Subcutaneous abdominal adipose tissue (tissue), 5 donors: ENCODE measurements around the gene TTYH3.
"Not testable (repeated sequence)": the region's sequence is repeated elsewhere in the genome, so short reads cannot be mapped to it uniquely, and the experiment has no call there.

ENCODE experiments used
- H3K27ac ChIP-seq: one replicate; pipeline ENCODE4 v1.7.0; 2013; ENCODE audit warnings: low read depth, mild to moderate bottlenecking, inconsistent platforms, low read length, moderate library complexity
- H3K27me3 ChIP-seq, 5 donors: one replicate each; pipeline ENCODE4 v1.7.0; 2013; ENCODE audit warnings: low read length in 5 of 5, inconsistent platforms in 1 of 5; ENCODE audit not compliant: control insufficient read depth in 5 of 5, insufficient read depth in 4 of 5
- H3K36me3 ChIP-seq, 5 donors: one replicate each; pipeline ENCODE4 v1.7.0; 2013; ENCODE audit warnings: low read length in 5 of 5; ENCODE audit not compliant: control insufficient read depth in 5 of 5, insufficient read depth in 5 of 5
- H3K4me1 ChIP-seq, 5 donors: one replicate each; pipeline ENCODE4 v1.7.0; 2013; ENCODE audit warnings: low read length in 5 of 5, mild to moderate bottlenecking in 3 of 5, moderate library complexity in 1 of 5; ENCODE audit not compliant: control insufficient read depth in 5 of 5, insufficient read depth in 5 of 5
- H3K4me3 ChIP-seq, 5 donors: one replicate each; pipeline ENCODE4 v1.7.0; 2013; ENCODE audit warnings: low read length in 5 of 5, low read depth in 1 of 5
- H3K9ac ChIP-seq, 5 donors: one replicate each; pipeline ENCODE4 v1.7.0; 2013; ENCODE audit warnings: low read length in 5 of 5, mild to moderate bottlenecking in 4 of 5, moderate library complexity in 3 of 5
- H3K9me3 ChIP-seq, 5 donors: one replicate each; pipeline ENCODE4 v1.7.0; 2013; ENCODE audit warnings: low read length in 5 of 5; ENCODE audit not compliant: control insufficient read depth in 5 of 5
- donor health status: healthy.
- donor health status: healthy.
- donor health status: healthy.
- donor health status: healthy.
- donor health status: healthy.

Gene TTYH3

GRCh38 chr7:2631946-2632732 is at the start of gene TTYH3:
TTYH3 (plus strand) TSS chr7:2631986; CDS start chr7:2632156, 170 bp downstream.
- H3K27ac ChIP-seq, result peak within 1 kb of the TSS; percentile 69
- peak within 1 kb of the TSS; percentile 63 to 94 (median 83) for H3K9ac ChIP-seq
- H3K4me1 ChIP-seq, result peaks cover 4 to 77% (median 72%) of the 10 kb centered on the region in 5 donors
- peak within 1 kb of the TSS; percentile 67 to 84 (median 80) for H3K4me3 ChIP-seq
- H3K9me3 ChIP-seq, result no peaks in the 10 kb centered on the region
- H3K27me3 ChIP-seq, result no peaks in the 10 kb centered on the region
- H3K36me3 ChIP-seq, result no peaks in the 10 kb centered on the region

GRCh38 chr7:2582006-2582735 is 49.6 kb upstream of the TTYH3 start:
- H3K4me1 ChIP-seq, result no peaks in the 10 kb centered on the region
- no peak overlapping the region for H3K9ac ChIP-seq
- H3K4me3 ChIP-seq, result no peak overlapping the region
- peaks cover 0 to 40% (median 37%) of the 10 kb centered on the region in 5 donors for H3K36me3 ChIP-seq
- no peak overlapping the region for H3K27ac ChIP-seq
- H3K27me3 ChIP-seq, result no peaks in the 10 kb centered on the region
- no peaks in the 10 kb centered on the region for H3K9me3 ChIP-seq

- Histone ChIP-seq H3K9me3 (no peaks in the 10 kb centered on the region), H3K4me3 (no peak overlapping the region), H3K4me1 (no peaks in the 10 kb centered on the region), H3K9ac (no peak overlapping the region), H3K27ac (no peak overlapping the region), H3K27me3 (no peaks in the 10 kb centered on the region), H3K36me3 (peaks cover 0 to 38% (median 35%) of the 10 kb centered on the region in 5 donors)
Observed at GRCh38 chr7:2583798-2584580, 47.8 kb upstream of the TTYH3 start.

DNA sequence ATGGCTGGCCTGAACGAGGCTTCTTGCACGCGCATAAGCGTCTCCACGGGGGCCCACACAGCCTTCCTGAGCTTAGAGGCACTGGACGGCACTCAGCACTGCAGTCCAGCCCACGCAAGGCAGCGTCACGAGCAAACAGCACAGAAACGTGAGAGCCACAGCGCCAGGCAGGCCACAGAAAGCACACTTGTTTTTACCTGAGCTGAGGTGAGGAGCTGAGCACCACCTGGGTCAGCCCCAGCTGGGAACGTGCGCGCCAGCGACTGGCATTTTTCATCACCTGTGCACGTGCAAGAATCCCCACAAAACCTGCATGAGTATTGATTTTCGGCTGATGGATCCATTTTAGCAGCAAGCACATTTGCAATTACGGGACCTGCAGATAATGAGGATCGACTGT is 46.3 kb upstream of the TTYH3 start:
- Histone ChIP-seq H3K4me3 (no peak overlapping the region), H3K9me3 (no peaks in the 10 kb centered on the region), H3K27ac (no peak overlapping the region), H3K27me3 (no peaks in the 10 kb centered on the region), H3K9ac (no peak overlapping the region), H3K4me1 (no peaks in the 10 kb centered on the region), H3K36me3 (peaks cover 0 to 47% (median 37%) of the 10 kb centered on the region in 5 donors)

- H3K4me1 ChIP-seq, result no peaks in the 10 kb centered on the region
- H3K36me3 ChIP-seq, result peaks cover 0 to 57% (median 43%) of the 10 kb centered on the region in 5 donors
- no peaks in the 10 kb centered on the region for H3K27me3 ChIP-seq
- no peak overlapping the region for H3K4me3 ChIP-seq
- H3K27ac ChIP-seq, result no peak overlapping the region
- no peak overlapping the region for H3K9ac ChIP-seq
- no peaks in the 10 kb centered on the region for H3K9me3 ChIP-seq
Observed at GRCh38 chr7:2586326-2587020, 45.3 kb upstream of the TTYH3 start.

GRCh38 chr7:2587134-2587533 is 44.7 kb upstream of the TTYH3 start:
- Histone ChIP-seq H3K4me1 (no peaks in the 10 kb centered on the region), H3K27ac (no peak overlapping the region), H3K9me3 (no peaks in the 10 kb centered on the region), H3K9ac (no peak overlapping the region), H3K27me3 (no peaks in the 10 kb centered on the region), H3K4me3 (no peak overlapping the region), H3K36me3 (peaks cover 0 to 63% (median 46%) of the 10 kb centered on the region in 5 donors)

GRCh38 chr7:2587778-2588177 is 44.0 kb upstream of the TTYH3 start:
- Histone ChIP-seq H3K9ac (no peak overlapping the region), H3K9me3 (no peaks in the 10 kb centered on the region), H3K36me3 (peaks cover 0 to 69% (median 52%) of the 10 kb centered on the region in 5 donors), H3K27ac (no peak overlapping the region), H3K4me1 (no peaks in the 10 kb centered on the region), H3K27me3 (no peaks in the 10 kb centered on the region), H3K4me3 (no peak overlapping the region)

- Histone ChIP-seq H3K4me3 (no peak overlapping the region), H3K9ac (no peak overlapping the region), H3K36me3 (peaks cover 0 to 76% (median 58%) of the 10 kb centered on the region in 5 donors), H3K27ac (no peak overlapping the region), H3K27me3 (no peaks in the 10 kb centered on the region), H3K9me3 (no peaks in the 10 kb centered on the region), H3K4me1 (no peaks in the 10 kb centered on the region)
Observed at GRCh38 chr7:2589341-2589740, 42.4 kb upstream of the TTYH3 start.

DNA sequence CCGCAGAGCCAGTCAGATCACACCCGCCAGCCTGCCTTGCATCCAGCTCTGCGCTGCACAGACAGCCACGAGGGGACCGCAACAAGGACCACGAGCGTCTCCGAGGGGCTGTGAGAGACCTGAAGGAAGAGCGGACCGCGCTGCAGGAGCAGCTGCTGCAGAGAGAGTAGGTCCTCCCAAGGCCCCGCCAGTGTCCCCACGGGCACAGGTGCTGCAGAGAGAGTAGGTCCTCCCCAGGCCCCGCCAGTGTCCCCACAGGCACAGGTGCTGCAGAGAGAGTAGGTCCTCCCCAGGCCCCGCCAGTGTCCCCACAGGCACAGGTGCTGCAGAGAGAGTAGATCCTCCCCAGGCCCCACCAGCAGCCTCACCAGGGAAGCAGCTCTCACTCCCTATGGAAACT is 41.8 kb upstream of the TTYH3 start:
- H3K9ac ChIP-seq, H3K27ac ChIP-seq, H3K4me1 ChIP-seq, H3K27me3 ChIP-seq, H3K4me3 ChIP-seq, H3K9me3 ChIP-seq: not testable (repeated sequence)
- peaks cover 0 to 76% (median 59%) of the 10 kb centered on the region in 5 donors for H3K36me3 ChIP-seq
